Kidney capillary endothelial cell (primary cell): ENCODE measurements around the gene LIME1.

Source experiments
- DNase-seq: peaks from one replicate; pipeline ENCODE4 v3.0.0-alpha.2; 2018; ENCODE audit warnings: low spot score

Gene LIME1, protein sequence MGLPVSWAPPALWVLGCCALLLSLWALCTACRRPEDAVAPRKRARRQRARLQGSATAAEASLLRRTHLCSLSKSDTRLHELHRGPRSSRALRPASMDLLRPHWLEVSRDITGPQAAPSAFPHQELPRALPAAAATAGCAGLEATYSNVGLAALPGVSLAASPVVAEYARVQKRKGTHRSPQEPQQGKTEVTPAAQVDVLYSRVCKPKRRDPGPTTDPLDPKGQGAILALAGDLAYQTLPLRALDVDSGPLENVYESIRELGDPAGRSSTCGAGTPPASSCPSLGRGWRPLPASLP

DNA sequence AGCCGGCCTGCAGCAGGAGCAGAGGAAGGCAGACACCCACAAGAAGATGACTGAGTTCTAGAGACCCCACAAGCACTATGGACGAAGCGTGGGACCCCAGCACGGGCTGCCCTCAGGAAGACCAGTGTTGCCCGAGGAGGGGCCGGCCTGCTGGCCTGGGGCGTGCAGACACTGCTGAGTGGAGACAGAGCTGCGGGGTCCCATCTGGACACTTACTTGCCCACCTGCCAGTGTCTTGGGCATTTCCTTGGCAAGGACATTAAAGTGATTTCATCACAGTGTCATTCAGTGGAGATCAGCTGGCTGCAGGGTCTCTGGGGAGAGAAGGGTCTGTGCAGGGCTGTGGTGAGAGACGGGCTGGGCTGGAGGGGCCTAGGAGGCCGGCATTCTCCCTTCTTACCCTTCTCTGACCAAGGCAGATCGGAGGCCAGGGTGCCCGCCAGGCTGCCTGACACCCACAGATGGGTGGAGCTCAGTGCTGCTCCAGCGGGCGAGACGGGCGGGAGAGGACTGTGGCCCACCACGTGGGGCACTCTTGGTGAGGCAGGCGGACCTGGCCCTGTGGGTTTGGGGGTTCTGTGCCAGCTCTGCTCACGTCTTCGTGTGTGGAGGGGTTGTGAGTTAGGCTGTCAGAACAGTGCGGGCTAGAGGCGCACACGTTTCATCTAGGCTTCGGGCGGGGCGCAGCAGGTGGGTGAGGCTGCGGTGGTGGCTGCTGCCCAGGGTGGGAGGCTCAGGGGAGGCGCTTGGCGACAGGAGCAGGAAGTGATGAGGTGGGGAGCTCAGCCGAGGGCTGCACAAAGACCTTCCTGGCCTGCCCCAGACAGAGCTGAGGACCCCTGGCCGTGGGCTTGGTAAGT is at the start of gene LIME1:
LIME1 (plus strand) TSS at position 806 of the 860 bp plus-strand sequence. CDS start 886 bp downstream, outside the sequence.
- DNase-seq, result no peak

DNA sequence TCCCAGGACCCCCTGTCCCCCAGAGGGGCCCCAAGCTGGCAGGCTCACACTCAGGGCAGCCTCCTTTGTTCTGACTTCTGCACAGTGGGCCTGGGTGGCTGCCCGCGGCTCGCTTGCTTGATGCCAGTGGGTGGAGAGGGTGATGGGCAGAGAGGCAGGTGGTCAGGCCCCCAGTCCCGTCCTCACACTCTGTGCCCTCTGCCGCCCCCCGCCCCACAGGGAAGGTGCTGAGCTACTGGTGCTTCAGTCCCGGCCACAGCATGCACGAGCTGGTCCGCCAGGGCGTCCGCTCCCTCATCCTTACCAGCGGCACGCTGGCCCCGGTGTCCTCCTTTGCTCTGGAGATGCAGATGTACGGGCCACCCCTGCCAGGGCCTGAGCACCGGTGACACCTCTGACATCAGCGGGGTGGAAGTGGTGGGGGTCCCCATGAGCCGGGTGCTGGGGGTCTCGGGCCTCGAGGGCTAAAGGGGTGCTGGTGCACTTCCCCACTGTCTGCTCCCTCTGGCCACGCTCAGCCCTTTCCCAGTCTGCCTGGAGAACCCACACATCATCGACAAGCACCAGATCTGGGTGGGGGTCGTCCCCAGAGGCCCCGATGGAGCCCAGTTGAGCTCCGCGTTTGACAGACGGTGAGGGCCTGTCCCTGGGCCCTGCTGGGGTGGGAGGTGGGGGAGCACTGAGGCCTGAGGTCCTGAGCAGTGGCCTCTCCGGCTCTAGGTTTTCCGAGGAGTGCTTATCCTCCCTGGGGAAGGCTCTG is 48.9 kb upstream of the LIME1 start:
- no peak for DNase-seq

DNA sequence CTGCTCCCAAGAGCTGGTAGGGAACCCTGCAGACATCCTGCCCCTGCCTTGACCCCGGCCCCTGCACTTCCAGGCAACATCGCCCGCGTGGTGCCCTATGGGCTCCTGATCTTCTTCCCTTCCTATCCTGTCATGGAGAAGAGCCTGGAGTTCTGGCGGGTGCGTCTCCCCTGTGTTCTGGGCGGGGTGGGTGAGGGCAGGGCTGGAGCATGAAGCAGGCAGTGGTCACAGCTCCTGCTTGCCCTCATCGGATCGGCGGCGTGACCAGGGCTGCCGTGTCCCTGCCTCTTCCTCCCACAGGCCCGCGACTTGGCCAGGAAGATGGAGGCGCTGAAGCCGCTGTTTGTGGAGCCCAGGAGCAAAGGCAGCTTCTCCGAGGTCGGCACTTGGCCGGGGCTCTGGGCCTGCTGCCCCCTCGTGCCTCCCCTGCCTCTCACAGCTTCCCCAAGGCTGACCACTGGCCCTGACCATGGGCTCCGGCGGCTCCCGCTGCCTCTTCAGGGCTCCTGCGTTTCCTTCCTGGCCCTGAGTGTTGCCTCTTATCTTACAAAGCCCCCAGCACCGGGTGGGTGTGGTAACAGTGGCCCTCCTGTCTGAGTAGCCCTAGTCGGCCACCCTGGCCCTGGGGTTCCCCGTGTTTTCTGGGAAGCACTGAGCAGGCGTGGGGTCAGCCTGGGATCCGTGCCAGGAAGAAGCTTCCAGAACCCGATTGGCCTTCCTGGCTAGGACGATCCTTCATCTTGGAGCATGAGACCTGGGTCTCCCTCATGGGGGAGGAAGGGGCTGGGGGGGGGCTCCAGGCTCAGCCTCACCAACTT is 48.0 kb upstream of the LIME1 start:
- no peak for DNase-seq

DNA sequence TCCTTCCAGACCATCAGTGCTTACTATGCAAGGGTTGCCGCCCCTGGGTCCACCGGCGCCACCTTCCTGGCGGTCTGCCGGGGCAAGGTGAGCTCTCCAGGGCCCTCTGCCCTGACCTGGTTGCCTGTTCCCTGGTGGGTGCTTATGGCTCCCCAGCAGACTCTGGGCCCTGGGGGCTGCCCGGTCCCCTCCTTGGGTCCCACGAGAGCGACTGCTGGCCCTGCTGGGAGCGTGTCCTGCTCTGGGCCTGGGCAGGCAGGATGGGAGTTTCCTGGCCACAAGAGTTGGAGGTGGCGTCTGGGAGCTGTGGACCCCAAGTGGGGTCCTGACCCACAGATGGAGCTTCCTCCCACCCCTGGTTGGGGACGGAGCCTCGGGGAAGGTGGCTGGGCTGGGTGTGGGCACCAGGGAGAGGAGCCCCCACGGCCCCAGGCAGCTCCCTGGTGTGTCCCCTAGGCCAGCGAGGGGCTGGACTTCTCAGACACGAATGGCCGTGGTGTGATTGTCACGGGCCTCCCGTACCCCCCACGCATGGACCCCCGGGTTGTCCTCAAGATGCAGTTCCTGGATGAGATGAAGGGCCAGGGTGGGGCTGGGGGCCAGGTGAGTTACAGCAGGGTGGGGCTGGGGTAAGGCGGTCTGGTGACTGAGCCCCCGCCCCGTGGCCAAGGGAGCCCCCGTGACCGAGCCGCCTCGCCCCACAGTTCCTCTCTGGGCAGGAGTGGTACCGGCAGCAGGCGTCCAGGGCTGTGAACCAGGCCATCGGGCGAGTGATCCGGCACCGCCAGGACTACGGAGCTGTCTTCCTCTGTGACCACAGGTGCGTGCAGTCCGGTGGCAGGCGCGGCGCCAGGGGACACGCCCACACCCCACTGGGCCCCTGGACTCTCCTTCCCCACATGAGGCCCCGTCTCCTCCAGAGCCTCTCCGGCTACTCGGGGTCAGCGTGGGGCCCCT is 47.1 kb upstream of the LIME1 start:
- DNase-seq, result no peak

DNA sequence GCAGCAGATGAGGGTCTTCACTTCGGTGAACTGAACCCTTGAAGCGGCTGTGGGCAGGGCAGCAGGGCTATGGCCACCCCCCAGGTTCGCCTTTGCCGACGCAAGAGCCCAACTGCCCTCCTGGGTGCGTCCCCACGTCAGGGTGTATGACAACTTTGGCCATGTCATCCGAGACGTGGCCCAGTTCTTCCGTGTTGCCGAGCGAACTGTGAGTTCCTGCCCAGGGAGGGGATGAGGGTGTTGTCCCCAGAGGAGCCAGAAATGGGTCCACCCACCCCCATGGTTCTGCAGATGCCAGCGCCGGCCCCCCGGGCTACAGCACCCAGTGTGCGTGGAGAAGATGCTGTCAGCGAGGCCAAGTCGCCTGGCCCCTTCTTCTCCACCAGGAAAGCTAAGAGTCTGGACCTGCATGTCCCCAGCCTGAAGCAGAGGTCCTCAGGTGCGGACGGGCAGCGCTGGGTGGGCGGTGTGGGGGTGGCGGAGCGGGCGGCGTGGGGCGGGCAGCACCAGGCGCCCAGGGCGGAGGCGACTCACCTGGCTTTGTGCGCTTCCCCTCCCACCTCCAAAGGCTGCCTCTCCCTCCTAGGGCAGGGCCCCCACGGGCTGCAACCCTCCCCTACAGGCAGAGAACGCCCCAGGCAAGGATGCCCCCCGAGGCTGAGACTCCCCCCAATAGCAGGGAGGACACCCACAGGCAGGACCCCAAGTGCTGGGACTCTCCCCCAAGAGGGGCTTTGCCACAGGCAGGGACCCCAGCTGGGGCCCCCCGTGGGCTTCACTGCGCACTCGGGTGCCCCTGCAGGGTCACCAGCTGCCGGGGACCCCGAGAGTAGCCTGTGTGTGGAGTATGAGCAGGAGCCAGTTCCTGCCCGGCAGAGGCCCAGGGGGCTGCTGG is 46.2 kb upstream of the LIME1 start:
- no peak for DNase-seq

DNA sequence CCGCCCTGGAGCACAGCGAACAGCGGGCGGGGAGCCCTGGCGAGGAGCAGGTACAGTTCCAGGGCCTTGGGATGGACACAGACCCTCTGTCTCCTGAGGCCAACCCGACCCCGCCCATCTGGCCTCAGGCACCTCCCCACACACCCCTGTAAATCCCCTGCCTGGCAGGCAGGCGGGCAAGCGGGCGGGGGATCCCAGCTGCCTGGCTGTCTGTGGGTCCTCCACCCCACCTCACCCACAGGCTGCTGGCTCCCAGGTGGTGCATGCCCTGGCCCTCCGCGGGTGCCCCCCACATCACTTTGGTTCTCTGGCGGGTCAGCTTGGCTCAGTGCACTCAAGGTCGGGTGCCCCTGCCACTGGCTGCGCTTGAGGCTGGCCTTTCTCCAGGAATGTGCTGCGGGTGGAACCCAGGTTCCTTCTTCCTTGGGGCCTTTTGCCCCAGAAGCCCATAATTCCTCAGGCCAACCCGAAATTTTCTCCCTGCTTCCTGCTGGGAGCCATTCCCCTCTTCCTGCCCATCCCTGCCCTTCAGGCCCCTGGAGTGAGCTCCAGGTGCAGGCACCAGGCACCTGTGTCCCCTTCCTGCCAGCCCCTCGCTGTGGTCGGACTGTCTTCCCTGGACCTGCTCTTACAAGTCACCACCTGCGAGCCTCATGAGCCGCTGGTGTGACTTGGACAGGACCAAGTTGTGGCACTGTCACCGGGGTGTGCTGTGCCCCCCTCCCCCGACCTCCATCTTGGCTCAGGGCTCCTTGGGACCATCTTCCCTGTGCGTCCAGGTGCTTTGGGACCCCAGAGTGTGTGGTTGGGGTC is 45.4 kb upstream of the LIME1 start:
- no peak for DNase-seq

DNA sequence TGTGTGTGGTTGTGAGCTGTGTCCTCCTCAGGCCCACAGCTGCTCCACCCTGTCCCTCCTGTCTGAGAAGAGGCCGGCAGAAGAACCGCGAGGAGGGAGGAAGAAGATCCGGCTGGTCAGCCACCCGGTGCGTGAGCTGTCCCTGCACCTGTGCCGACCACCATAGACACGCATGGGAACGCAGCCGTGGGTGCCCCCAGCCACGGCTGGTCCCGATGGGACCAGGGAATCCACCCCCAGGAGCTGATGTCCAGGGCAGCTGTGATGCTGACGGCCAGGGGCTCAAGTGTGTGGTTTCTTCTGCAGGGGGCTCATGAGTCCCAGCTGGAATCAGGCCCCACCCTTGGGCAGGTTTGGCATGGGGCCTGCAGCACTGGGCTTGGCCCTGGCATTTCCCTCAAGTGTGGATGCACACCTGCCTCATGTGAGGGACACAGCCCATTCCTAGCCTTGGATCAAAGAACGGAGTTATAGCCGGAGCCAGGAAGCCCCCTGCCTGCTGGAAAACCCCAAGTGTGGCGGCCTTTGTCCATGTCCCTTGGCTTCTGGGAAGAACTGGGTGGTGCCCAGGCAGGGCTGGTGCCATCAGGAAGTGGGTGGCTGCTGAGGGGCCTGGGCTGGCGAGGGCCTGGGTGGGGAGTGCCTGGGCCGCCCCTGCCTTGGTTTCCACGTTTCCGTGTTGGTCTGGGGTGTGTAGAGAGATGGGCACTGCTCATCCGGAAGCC is 44.6 kb upstream of the LIME1 start:
- DNase-seq, result no peak

DNA sequence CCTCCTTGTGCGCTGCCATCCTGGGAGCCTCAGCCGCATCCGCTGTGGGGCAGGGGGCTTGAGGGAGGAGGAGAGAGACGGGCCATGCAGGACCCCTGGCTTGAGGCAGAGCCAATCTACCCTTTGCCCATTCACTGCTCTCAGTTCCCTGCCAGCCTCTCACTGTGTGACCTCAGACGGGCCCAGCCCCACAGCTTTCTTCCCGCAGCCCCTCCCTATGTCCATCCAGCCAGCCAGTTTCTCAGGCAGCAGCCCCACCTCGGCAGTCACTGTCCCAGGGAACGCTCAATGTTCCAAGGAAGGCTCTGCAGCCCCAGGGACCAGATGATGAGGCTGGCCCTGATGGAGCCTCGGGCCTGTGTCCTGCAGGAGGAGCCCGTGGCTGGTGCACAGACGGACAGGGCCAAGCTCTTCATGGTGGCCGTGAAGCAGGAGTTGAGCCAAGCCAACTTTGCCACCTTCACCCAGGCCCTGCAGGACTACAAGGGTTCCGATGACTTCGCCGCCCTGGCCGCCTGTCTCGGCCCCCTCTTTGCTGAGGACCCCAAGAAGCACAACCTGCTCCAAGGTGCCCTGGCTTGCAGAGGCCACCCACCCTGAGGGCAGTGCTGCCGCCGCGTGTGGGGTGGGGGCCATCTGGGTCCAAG is 43.9 kb upstream of the LIME1 start:
- DNase-seq, result no peak

DNA sequence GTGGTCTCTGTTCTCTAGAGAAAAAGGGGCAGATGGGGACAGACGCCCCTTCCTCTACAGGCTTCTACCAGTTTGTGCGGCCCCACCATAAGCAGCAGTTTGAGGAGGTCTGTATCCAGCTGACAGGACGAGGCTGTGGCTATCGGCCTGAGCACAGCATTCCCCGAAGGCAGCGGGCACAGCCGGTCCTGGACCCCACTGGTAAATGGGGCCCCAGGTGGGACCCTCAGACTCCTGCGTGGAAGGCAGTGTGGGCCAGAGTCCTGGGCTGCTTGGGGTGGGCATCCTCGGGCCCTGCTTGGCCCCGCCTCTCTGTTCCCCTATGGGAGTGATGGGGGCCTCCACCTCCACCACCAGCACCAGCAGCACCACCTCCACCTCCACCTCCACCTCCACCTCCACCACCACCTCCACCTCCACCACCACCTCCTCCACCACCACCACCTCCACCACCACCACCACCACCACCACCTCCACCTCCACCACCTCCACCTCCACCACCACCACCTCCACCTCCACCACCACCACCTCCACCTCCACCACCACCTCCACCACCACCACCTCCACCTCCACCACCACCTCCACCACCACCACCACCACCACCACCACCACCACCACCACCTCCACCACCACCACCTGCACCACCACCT is 43.3 kb upstream of the LIME1 start:
- no peak for DNase-seq

DNA sequence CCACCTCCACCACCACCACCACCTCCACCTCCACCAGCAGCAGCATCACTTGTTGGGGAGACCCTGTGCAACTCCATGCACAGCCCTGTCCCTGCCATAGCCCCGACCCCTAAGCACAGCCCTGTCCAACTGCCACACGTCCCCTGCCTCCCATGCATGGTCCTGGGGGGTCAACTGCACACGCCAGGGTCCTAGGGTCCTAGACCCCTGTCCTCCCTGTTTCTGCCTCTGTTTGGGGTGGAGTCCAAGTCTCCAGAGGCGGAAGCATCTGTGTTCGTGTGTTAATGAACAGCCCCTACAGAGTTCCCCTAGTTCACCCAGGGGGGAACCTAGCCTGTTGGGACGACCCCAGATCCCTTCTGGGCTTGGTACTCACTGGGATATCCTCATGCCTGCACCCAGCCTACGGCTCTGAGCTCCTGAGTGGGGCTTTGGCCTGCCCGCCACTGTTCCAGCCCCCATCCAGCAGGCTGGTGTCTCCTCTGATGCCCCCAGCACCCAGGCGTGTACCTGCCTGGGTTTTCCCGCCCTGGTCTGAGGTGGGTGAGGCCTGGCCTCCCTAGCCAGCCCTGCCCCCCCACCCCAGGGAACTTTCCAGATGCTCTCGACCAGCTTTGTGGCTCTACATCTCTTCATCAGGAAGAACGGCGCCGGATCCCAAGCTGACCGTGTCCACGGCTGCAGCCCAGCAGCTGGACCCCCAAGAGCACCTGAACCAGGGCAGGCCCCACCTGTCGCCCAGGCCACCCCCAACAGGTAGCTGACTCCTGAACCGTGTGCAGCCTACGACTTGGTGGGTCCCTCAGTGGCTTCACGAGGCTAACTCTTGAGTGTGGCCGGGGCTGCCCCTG is 42.5 kb upstream of the LIME1 start:
- DNase-seq, result no peak

DNA sequence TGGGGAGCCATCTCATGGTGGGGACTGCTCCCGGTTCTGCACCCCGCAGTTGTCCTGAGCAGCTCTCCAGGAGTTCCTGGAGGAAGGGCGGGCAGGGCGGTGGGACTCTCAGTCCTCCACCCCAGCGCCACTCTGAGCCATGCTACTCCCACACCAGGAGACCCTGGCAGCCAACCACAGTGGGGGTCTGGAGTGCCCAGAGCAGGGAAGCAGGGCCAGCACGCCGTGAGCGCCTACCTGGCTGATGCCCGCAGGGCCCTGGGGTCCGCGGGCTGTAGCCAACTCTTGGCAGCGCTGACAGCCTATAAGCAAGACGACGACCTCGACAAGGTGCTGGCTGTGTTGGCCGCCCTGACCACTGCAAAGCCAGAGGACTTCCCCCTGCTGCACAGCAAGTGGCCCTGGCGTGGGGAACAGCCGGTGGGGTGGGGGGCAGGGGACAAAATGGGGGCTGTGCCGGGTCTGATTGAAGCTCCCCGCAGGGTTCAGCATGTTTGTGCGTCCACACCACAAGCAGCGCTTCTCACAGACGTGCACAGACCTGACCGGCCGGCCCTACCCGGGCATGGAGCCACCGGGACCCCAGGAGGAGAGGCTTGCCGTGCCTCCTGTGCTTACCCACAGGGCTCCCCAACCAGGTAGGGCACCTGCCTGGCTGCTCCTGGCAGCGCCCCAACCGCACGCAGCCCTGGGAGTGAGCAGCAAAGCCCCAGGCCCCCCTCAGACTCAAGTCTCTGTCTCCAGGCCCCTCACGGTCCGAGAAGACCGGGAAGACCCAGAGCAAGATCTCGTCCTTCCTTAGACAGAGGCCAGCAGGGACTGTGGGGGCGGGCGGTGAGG is 41.7 kb upstream of the LIME1 start:
- DNase-seq, result no peak

DNA sequence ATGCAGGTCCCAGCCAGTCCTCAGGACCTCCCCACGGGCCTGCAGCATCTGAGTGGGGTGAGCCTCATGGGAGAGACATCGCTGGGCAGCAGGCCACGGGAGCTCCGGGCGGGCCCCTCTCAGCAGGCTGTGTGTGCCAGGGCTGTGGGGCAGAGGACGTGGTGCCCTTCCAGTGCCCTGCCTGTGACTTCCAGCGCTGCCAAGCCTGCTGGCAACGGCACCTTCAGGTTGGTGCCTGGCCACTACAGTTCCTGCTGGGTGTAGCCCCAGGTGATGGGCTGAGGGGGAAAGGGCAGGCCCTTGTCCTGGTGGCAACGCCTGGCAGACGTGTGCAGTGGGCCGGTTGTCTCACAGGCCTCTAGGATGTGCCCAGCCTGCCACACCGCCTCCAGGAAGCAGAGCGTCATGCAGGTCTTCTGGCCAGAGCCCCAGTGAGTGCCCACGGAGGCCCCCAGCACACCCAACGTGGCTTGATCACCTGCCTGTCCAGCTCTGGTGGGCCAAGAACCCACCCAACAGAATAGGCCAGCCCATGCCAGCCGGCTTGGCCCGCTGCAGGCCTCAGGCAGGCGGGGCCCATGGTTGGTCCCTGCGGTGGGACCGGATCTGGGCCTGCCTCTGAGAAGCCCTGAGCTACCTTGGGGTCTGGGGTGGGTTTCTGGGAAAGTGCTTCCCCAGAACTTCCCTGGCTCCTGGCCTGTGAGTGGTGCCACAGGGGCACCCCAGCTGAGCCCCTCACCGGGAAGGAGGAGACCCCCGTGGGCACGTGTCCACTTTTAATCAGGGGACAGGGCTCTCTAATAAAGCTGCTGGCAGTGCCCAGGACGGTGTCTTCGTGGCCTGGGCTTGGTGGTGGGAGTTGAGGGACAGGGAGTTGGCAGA is 40.8 kb upstream of the LIME1 start:
- DNase-seq, result no peak

DNA sequence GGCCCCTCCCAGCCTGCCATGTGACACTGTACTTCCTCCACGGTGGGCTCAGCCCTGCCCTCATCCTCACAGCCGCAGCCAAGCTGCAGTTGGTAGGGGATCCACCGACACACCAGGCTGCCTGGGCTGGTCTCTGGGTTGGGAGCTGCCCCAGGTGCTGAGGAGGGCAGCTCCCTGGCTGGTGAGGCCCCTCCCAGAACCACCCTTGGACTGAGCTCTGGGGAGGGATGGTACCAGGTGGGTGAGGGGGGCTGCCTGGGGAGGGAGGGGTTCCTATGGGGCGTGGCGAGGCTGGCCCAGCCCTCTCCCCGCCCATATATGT is 40.2 kb upstream of the LIME1 start:
- no peak for DNase-seq

DNA sequence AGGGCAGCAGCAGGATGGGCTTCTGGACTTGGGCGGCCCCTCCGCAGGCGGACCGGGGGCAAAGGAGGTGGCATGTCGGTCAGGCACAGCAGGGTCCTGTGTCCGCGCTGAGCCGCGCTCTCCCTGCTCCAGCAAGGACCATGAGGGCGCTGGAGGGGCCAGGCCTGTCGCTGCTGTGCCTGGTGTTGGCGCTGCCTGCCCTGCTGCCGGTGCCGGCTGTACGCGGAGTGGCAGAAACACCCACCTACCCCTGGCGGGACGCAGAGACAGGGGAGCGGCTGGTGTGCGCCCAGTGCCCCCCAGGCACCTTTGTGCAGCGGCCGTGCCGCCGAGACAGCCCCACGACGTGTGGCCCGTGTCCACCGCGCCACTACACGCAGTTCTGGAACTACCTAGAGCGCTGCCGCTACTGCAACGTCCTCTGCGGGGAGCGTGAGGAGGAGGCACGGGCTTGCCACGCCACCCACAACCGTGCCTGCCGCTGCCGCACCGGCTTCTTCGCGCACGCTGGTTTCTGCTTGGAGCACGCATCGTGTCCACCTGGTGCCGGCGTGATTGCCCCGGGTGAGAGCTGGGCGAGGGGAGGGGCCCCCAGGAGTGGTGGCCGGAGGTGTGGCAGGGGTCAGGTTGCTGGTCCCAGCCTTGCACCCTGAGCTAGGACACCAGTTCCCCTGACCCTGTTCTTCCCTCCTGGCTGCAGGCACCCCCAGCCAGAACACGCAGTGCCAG is 39.7 kb upstream of the LIME1 start, which contains the start of gene TNFRSF6B:
TNFRSF6B (plus strand) TSS at position 25 of the 729 bp plus-strand sequence; CDS start at position 141, 116 bp downstream.
- DNase-seq, result no peak
